Measurements from ENCODE around the gene CFAP92. TPM values are rescaled to one million over a fixed set of nuclear protein-coding genes. Genes with fewer than 3 reads are reported as not detected.

CFAP92 gene
- total RNA-seq, 1 donor from 2014 or later, result 2.0 TPM

DNA sequence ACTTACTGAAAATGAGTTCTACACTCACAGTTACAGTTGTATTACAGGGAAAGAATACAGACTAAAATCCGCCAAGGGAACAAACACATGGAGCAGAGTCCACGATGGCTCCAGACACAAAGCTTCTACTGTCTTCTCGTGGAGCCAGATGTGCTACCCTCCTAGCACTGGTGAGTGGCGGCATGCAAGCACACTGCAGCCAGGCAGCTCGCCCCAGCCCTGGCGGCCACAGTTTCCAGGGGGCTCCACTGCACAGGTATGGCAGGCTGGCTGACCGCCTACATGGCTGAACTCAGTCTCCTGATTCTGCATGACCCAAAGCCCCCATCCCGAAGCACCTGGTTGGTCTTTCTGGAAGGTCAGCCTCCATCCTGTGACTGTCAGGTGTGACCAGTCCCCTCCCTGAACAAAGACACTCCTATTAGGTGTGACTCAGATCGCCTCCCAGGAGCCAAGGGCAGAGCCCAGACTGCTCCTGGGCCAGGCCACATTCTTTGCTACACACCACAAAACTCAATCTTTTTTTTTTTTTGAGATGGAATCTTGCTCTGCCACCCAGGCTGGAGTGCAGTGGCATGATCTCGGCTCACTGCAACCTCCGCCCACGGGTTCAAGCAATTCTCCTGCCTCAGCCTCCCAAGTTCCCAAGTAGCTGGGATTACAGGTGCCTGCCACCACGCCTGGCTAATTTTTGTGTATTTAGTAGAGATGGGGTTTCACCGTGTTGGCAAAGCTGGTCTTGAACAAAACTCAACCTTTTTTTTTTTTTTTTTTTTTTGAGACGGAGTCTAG, 51.5 kb downstream of the CFAP92 start:
- ATAC-seq, result no peak

GRCh38 chr3:128940252-128940651, 53.6 kb downstream of the CFAP92 start:
- no peaks in the 10 kb centered on the region for H3K27me3 ChIP-seq (ENCODE audit: low read depth)
- H3K36me3 ChIP-seq, result no peaks in the 10 kb centered on the region
- no peak for DNase-seq
- H3K9me3 ChIP-seq, result no peaks in the 10 kb centered on the region
- H3K27ac ChIP-seq, result no peak overlapping the region
- no peaks in the 10 kb centered on the region for H3K4me1 ChIP-seq
- no peak for TF ChIP-seq CTCF (IDR thresholded peaks at IDR 0.05)
- intact Hi-C loops (cut with DNase I), result no loop called here
- H3K4me3 ChIP-seq, result no peak overlapping the region
- ATAC-seq, result no peak

More for the DNA sequence above, 51.5 kb downstream of the CFAP92 start:
- no peak overlapping the region for H3K4me3 ChIP-seq
- no peaks in the 10 kb centered on the region for H3K36me3 ChIP-seq
- no peaks in the 10 kb centered on the region for H3K9me3 ChIP-seq
- TF ChIP-seq CTCF (IDR thresholded peaks at IDR 0.05), result no peak
- H3K4me1 ChIP-seq, result no peaks in the 10 kb centered on the region
- DNase-seq, result no peak
- no peaks in the 10 kb centered on the region for H3K27me3 ChIP-seq (ENCODE audit: low read depth)
- intact Hi-C loops (cut with DNase I), result no loop called here
- H3K27ac ChIP-seq, result no peak overlapping the region

GRCh38 chr3:128936341-128936740, 57.5 kb downstream of the CFAP92 start:
- Histone ChIP-seq H3K36me3 (no peaks in the 10 kb centered on the region), H3K9me3 (no peaks in the 10 kb centered on the region), H3K27me3 (ENCODE audit: low read depth) (no peaks in the 10 kb centered on the region), H3K4me1 (no peaks in the 10 kb centered on the region), H3K27ac (no peak overlapping the region), H3K4me3 (no peak overlapping the region)
- ATAC-seq, result no peak
- intact Hi-C loops (cut with DNase I), result no loop called here
- DNase-seq, result no peak
- TF ChIP-seq CTCF (IDR thresholded peaks at IDR 0.05), result no peak

- no peak for TF ChIP-seq CTCF (IDR thresholded peaks at IDR 0.05)
- H3K9me3 ChIP-seq, result no peaks in the 10 kb centered on the region
- no peak for ATAC-seq
These were observed 58.0 kb downstream of the CFAP92 start for GRCh38 chr3:128935922-128936321.

DNA sequence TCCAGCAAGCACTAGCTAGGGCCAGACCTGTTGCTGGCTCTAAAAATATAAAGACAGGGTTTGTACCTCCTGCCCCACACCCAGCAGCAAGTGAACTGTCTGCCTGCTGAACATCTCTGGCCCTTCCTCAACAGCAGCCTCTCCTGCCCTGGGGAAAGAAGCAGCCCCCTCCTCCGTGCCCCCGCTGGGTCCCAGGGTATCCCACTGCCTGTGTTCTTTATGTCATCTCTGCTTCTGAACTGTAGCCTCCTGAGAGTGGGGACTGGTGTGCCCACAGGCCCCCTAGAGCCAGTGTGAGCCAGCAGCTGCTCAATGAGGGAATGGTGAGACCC, 60.0 kb downstream of the CFAP92 start:
- no peaks in the 10 kb centered on the region for H3K36me3 ChIP-seq
- intact Hi-C loops (cut with DNase I), result no loop called here
- no peak for TF ChIP-seq CTCF (IDR thresholded peaks at IDR 0.05)
- no peaks in the 10 kb centered on the region for H3K9me3 ChIP-seq
- no peak overlapping the region for H3K27ac ChIP-seq
- no peaks in the 10 kb centered on the region for H3K4me1 ChIP-seq
- no peak overlapping the region for H3K4me3 ChIP-seq
- H3K27me3 ChIP-seq (ENCODE audit: low read depth), result no peaks in the 10 kb centered on the region
- ATAC-seq (no peak), DNase-seq (no peak)

More at GRCh38 chr3:128935922-128936321, 58.0 kb downstream of the CFAP92 start:
- intact Hi-C loops (cut with DNase I), result no loop called here
- Histone ChIP-seq H3K27ac (no peak overlapping the region), H3K4me3 (no peak overlapping the region), H3K27me3 (ENCODE audit: low read depth) (no peaks in the 10 kb centered on the region), H3K4me1 (no peaks in the 10 kb centered on the region), H3K36me3 (no peaks in the 10 kb centered on the region)
- no peak for DNase-seq

All from lower lobe of right lung (tissue), 2 donors.